Breast epithelium (tissue), 4 donors: Measurements from ENCODE around the gene ANGEL1. TPM values are rescaled to one million over a fixed set of nuclear protein-coding genes. Genes with fewer than 3 reads are reported as not detected.
A peak's percentile ranks its signal among the peaks of the same experiment; 100 is the strongest.

Experiments
- DNase-seq, 2 donors: peaks; one replicate each; pipeline ENCODE4 v3.0.0-alpha.2; 2019; ENCODE audit warnings: low spot score in 2 of 2
- H3K27ac ChIP-seq, 2 donors: fragments of 200-600 bp; sonication (generic) in 1 of 2; one replicate each; pipeline ENCODE4 v1.5.1; 2016 to 2019; ENCODE audit warnings: mild to moderate bottlenecking in 1 of 2
- H3K27me3 ChIP-seq, 2 donors: fragments of 200-600 bp; sonication (generic) in 1 of 2; one replicate each; pipeline versions ENCODE4 v1.5.1 to v1.6.0; 2017 to 2019; ENCODE audit warnings: control low read depth in 1 of 2, mild to moderate bottlenecking in 1 of 2
- H3K36me3 ChIP-seq: fragments of 200-600 bp; one replicate; pipeline ENCODE4 v1.5.1; 2019
- H3K4me1 ChIP-seq, 2 donors: fragments of 200-600 bp; sonication (generic); one replicate each; pipeline ENCODE4 v1.5.1; 2016 to 2019; ENCODE audit warnings: control low read depth in 1 of 2
- H3K4me3 ChIP-seq, 3 donors: fragments of 200-600 bp; sonication (generic); 1 replicate in 2 of 3; 2 replicates in 1 of 3; pipeline ENCODE4 v1.5.1; 2016 to 2019; ENCODE audit warnings: mild to moderate bottlenecking in 3 of 3, moderate library complexity in 2 of 3
- H3K9me3 ChIP-seq, 2 donors: fragments of 200-600 bp; sonication (generic) in 1 of 2; one replicate each; pipeline ENCODE4 v1.5.1; 2016 to 2019; ENCODE audit warnings: control low read depth in 1 of 2
- POLR2A ChIP-seq: fragments of 450-650 bp; IDR thresholded peaks from one replicate; pipeline ENCODE4 v1.6.1; 2016; ENCODE audit warnings: antibody characterized with exemption, mild to moderate bottlenecking, moderate library complexity
- POLR2AphosphoS5 ChIP-seq, 3 donors: sonication (generic); formaldehyde crosslinking; IDR thresholded peaks; one replicate each; pipeline ENCODE4 v1.6.1; 2017; ENCODE audit warnings: antibody characterized with exemption in 3 of 3
- intact Hi-C: fragments of 100-400 bp; cut with DNase I; formaldehyde crosslinking; loops from one replicate; pipeline ENCODE4 v1.15.1; 2023; ENCODE audit warnings: low total_unique reads
- total RNA-seq, 3 donors: library from RNA; depleted of rRNA; stranded (reverse); fragments of >200 nt; gene quantifications; one replicate each; pipeline ENCODE4 v1.1.0, GENCODE V29; 2016
- TF ChIP-seq, protein P1 (sequence below), 3 donors: fragments of 450-650 bp; IDR thresholded peaks; one replicate each; pipeline ENCODE4 v1.5.1; 2016 to 2017; ENCODE audit warnings: antibody characterized with exemption in 3 of 3, mild to moderate bottlenecking in 3 of 3, moderate library complexity in 3 of 3

ANGEL1 gene, protein sequence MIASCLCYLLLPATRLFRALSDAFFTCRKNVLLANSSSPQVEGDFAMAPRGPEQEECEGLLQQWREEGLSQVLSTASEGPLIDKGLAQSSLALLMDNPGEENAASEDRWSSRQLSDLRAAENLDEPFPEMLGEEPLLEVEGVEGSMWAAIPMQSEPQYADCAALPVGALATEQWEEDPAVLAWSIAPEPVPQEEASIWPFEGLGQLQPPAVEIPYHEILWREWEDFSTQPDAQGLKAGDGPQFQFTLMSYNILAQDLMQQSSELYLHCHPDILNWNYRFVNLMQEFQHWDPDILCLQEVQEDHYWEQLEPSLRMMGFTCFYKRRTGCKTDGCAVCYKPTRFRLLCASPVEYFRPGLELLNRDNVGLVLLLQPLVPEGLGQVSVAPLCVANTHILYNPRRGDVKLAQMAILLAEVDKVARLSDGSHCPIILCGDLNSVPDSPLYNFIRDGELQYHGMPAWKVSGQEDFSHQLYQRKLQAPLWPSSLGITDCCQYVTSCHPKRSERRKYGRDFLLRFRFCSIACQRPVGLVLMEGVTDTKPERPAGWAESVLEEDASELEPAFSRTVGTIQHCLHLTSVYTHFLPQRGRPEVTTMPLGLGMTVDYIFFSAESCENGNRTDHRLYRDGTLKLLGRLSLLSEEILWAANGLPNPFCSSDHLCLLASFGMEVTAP
- total RNA-seq: 10 to 100 TPM; 18.6 to 30.5 (median 24.7) TPM

DNA sequence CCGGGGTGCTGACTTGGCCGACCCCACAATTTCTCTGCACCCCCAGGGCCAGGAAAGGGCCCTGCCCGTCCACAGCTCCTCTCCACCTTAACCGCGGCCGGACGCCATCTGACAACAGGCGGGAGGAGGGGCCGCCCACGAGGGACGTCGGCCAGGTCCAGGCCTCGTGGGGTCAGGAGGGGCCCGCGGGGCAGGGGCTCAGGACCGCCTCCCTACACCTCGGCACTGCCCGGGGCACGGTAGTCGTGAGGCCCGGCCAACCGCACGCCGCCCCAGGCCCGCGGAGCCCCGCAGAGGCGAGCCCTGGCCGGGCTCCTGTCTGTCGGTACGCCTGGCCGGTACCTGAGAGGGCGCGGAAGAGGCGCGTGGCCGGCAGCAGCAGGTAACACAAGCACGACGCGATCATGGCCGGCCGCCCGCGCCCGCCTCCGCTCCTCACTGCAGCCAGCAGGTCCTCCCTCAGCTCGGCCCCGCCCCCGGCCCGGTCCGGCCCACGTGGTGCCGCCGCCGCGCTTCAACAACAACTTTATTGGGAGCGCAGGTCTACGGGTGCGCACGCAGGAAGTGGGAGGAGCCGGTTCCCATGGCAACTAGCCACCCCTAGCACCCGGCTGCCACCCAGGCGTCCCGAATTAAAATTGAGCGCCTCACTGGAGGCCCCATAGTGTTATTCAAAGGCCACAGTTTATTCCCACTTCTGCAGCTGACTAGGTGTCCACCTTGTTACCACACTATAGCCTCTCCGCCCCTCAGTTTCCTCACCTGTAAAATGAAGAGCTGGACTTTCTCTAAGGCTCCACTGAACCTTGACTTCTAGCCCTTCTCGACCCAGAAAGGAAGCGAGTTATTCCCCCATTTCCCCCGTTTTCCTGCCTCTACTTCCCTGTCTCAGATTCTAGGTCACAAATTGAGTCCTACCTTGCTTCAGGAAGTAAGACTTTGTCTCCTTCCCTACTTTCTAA lies at the start of gene ANGEL1:
TSS of gene ANGEL1 (minus strand) at position 461 of the 962 bp plus-strand sequence. CDS start at position 406, 55 bp downstream.
- Histone ChIP-seq H3K9me3 (no peaks in the 10 kb centered on the region), H3K36me3 (no peaks in the 10 kb centered on the region), H3K4me3 (peak within 1 kb of the TSS; percentile 64 to 98 (median 92)), H3K27me3 (no peaks in the 10 kb centered on the region), H3K4me1 (peaks cover 0 to 9% of the 10 kb centered on the region in 2 donors), H3K27ac (peak within 1 kb of the TSS; percentile 86 to 97)
- intact Hi-C loops: loop anchor here (2.0 kb wide), 1 partner anchor 24 kb away; no protein-coding TSS in a partner anchor
- peak; percentile 97 for DNase-seq
- TF ChIP-seq POLR2AphosphoS5 (IDR thresholded peaks at IDR 0.05) (peak in 2 of 3 donors; percentile 73 to 90), POLR2A (peak; percentile 58)
- TF ChIP-seq, protein P1, sequence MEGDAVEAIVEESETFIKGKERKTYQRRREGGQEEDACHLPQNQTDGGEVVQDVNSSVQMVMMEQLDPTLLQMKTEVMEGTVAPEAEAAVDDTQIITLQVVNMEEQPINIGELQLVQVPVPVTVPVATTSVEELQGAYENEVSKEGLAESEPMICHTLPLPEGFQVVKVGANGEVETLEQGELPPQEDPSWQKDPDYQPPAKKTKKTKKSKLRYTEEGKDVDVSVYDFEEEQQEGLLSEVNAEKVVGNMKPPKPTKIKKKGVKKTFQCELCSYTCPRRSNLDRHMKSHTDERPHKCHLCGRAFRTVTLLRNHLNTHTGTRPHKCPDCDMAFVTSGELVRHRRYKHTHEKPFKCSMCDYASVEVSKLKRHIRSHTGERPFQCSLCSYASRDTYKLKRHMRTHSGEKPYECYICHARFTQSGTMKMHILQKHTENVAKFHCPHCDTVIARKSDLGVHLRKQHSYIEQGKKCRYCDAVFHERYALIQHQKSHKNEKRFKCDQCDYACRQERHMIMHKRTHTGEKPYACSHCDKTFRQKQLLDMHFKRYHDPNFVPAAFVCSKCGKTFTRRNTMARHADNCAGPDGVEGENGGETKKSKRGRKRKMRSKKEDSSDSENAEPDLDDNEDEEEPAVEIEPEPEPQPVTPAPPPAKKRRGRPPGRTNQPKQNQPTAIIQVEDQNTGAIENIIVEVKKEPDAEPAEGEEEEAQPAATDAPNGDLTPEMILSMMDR (IDR thresholded peaks at IDR 0.05): no peak

DNA sequence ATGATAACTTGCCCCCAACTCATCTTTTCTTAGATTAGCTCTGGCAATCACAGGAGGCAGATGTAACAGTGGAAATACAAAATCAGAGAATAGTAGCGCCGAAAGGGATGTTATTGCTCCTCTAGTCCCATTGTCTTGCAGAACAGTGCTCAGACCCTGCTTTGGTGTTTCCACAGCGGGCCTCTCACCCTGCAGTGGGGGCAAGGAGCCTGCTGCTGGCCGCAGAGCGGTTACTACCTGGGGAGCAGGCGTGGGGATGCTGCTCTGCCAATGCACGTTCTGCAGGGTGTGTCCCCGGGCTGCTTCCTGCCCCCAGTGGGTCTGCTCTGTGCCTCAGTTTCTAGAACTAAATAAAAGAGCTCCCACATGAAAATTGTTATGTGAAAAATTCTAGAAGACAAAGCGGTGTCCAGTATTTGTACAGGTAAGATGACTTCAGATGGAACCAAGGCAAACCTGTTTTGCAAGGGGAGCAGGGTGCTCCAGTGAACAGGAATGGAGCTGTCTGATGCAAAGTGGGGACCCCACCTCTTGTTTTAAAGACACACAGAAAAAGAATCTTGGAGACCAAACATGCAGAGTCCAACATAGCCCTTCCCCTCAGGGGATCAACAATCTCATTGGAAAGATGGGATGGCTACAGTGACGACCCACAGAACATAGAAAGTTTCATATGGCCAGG lies 49.0 kb upstream of the ANGEL1 start:
- Histone ChIP-seq H3K36me3 (no peaks in the 10 kb centered on the region), H3K27ac (no peak overlapping the region), H3K27me3 (no peaks in the 10 kb centered on the region), H3K9me3 (no peaks in the 10 kb centered on the region), H3K4me1 (no peaks in the 10 kb centered on the region), H3K4me3 (no peak overlapping the region)
- TF ChIP-seq POLR2A (no peak), POLR2AphosphoS5 (IDR thresholded peaks at IDR 0.05) (no peak)
- TF ChIP-seq, protein P1 (IDR thresholded peaks at IDR 0.05): no peak
- no peak for DNase-seq
- intact Hi-C loops: no loop called here

DNA sequence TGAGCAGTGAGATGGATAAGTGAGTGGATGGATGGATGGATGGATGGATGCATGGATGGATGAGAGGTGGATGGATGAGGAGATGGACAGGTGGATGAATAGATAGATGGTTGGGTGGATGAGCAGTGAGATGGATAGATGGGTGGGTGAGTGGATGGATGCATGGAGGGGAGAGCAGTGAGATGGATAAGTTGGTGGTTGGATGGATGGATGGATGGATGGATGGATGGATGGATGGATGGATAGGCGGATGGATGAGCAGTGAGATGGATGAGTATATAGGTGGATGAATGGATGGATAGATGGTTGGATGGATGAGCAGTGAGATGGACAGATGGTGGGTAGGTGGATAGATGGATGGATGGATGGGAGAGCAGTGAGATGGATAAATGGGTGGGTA lies 44.1 kb upstream of the ANGEL1 start:
- Histone ChIP-seq H3K36me3 (no peaks in the 10 kb centered on the region), H3K4me3 (no peak overlapping the region), H3K9me3 (no peaks in the 10 kb centered on the region), H3K27ac (no peak overlapping the region), H3K27me3 (no peaks in the 10 kb centered on the region), H3K4me1 (no peaks in the 10 kb centered on the region)
- no peak for DNase-seq
- no peak for TF ChIP-seq POLR2AphosphoS5 (IDR thresholded peaks at IDR 0.05)
- no peak for TF ChIP-seq POLR2A
- TF ChIP-seq, protein P1 (IDR thresholded peaks at IDR 0.05): no peak
- intact Hi-C loops: no loop called here

DNA sequence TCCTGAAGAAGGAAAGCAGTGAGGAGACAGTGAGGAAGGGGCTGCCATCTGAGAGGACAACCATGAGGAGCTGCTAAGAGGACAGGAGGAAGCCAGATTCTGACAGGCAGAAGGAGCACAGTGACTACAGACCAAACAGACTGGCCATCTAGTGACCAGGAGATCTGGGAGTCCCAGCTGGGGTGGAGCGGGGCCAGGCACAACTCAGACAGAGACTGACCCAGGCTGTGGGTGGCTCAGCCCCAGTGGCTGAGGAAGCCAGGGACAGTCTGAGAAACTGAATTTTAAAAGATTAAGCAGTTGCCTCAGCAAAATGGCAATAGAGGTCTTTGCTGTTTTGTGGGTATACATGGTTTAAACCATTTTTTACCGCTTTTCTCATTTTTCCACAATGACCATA lies 42.4 kb upstream of the ANGEL1 start:
- Histone ChIP-seq H3K4me1 (no peaks in the 10 kb centered on the region), H3K4me3 (no peak overlapping the region), H3K36me3 (no peaks in the 10 kb centered on the region), H3K9me3 (no peaks in the 10 kb centered on the region), H3K27me3 (no peaks in the 10 kb centered on the region), H3K27ac (no peak overlapping the region)
- intact Hi-C loops: no loop called here
- TF ChIP-seq POLR2A: no peak
- no peak for TF ChIP-seq POLR2AphosphoS5 (IDR thresholded peaks at IDR 0.05)
- TF ChIP-seq, protein P1 (IDR thresholded peaks at IDR 0.05): no peak
- DNase-seq: no peak
